SK-N-SH treated with all-trans-retinoic acid at 6 μM for 48 hours (cell line): Measurements from ENCODE around the gene POLE.

Experiments
- ATAC-seq: fragments of 200-7000 bp; cut with Tn5 transposase; 3 replicates; pipeline ENCODE4 v1.9.1; 2020; ENCODE audit warnings: mild to moderate bottlenecking, moderate library complexity
- ARNTL ChIP-seq: fragments of 450-650 bp; formaldehyde crosslinking; IDR thresholded peaks from 2 replicates; pipeline ENCODE4 v1.5.0; 2020; ENCODE audit warnings: low read depth, mild to moderate bottlenecking, moderate library complexity, borderline replicate concordance
- BACH2 ChIP-seq: fragments of 250-450 bp; sonication (Bioruptor Pico); IDR thresholded peaks from 2 replicates; pipeline ENCODE4 v1.9.0; 2021; ENCODE audit warnings: mild to moderate bottlenecking, borderline replicate concordance
- CSDC2 ChIP-seq: fragments of 250-450 bp; sonication (Bioruptor Pico); IDR thresholded peaks from 2 replicates; pipeline ENCODE4 v1.5.0; 2020; ENCODE audit warnings: mild to moderate bottlenecking, moderate library complexity
- ESRRG ChIP-seq: fragments of 250-450 bp; sonication (Bioruptor Pico); IDR thresholded peaks from 2 replicates; pipeline ENCODE4 v1.6.1; 2021; ENCODE audit warnings: mild to moderate bottlenecking
- GLIS3 ChIP-seq: fragments of 250-450 bp; sonication (Bioruptor Pico); IDR thresholded peaks from 2 replicates; pipeline ENCODE4 v1.5.0; 2020; ENCODE audit warnings: mild to moderate bottlenecking, moderate library complexity
- OSR1 ChIP-seq: fragments of 250-450 bp; sonication (Bioruptor Pico); IDR thresholded peaks from 2 replicates; pipeline ENCODE4 v1.8.0; 2022; ENCODE audit warnings: moderate library complexity, mild to moderate bottlenecking, inconsistent platforms
- PPARA ChIP-seq: fragments of 250-450 bp; sonication (Bioruptor Pico); IDR thresholded peaks from 2 replicates; pipeline ENCODE4 v1.5.0; 2020; ENCODE audit warnings: mild to moderate bottlenecking, borderline replicate concordance
- RARB ChIP-seq: fragments of 250-450 bp; sonication (Bioruptor Pico); IDR thresholded peaks from 2 replicates; pipeline ENCODE4 v1.8.0; 2021; ENCODE audit warnings: mild to moderate bottlenecking, moderate library complexity
- SNAI2 ChIP-seq: fragments of 250-450 bp; sonication (Bioruptor Pico); IDR thresholded peaks from 2 replicates; pipeline ENCODE4 v1.5.0; 2020; ENCODE audit warnings: mild to moderate bottlenecking, moderate library complexity
- TCF4 ChIP-seq: fragments of 250-450 bp; sonication (Bioruptor Pico); IDR thresholded peaks from 2 replicates; pipeline ENCODE4 v1.8.0; 2021; ENCODE audit warnings: mild to moderate bottlenecking, moderate library complexity, borderline replicate concordance
- TOX ChIP-seq: fragments of 250-450 bp; sonication (Bioruptor Pico); IDR thresholded peaks from 2 replicates; pipeline ENCODE4 v1.8.0; 2021; ENCODE audit warnings: mild to moderate bottlenecking, moderate library complexity, borderline replicate concordance
- ZC3H10 ChIP-seq: fragments of 250-450 bp; sonication (Bioruptor Pico); IDR thresholded peaks from 2 replicates; pipeline ENCODE4 v1.5.1; 2021; ENCODE audit warnings: mild to moderate bottlenecking, moderate library complexity
- ZFP3 ChIP-seq: fragments of 250-450 bp; sonication (Bioruptor Pico); IDR thresholded peaks from 2 replicates; pipeline ENCODE4 v1.5.0; 2020; ENCODE audit warnings: mild to moderate bottlenecking, moderate library complexity
- ZFP30 ChIP-seq: fragments of 450-650 bp; formaldehyde crosslinking; IDR thresholded peaks from 2 replicates; pipeline ENCODE4 v1.5.0; 2022; ENCODE audit warnings: mild to moderate bottlenecking, moderate library complexity
- ZNF70 ChIP-seq: fragments of 450-650 bp; formaldehyde crosslinking; IDR thresholded peaks from 2 replicates; pipeline ENCODE4 v1.5.0; 2020; ENCODE audit warnings: mild to moderate bottlenecking, moderate library complexity
- ZNF8 ChIP-seq: fragments of 450-650 bp; formaldehyde crosslinking; IDR thresholded peaks from 2 replicates; pipeline ENCODE4 v1.5.0; 2020; ENCODE audit warnings: mild to moderate bottlenecking, moderate library complexity
- TF ChIP-seq, protein P1 (sequence below): fragments of 250-450 bp; sonication (Bioruptor Pico); IDR thresholded peaks from 2 replicates; pipeline ENCODE4 v1.8.0; 2020; ENCODE audit warnings: mild to moderate bottlenecking, moderate library complexity, borderline replicate concordance
- TF ChIP-seq, protein P2 (sequence below): fragments of 250-450 bp; sonication (Bioruptor Pico); IDR thresholded peaks from 2 replicates; pipeline ENCODE4 v1.8.0; 2021; ENCODE audit warnings: low read depth, mild to moderate bottlenecking, moderate library complexity, borderline replicate concordance
- TF ChIP-seq, protein P3 (sequence below): fragments of 250-450 bp; sonication (Bioruptor Pico); IDR thresholded peaks from 2 replicates; pipeline ENCODE4 v1.5.0; 2020; ENCODE audit warnings: mild to moderate bottlenecking, moderate library complexity
- TF ChIP-seq, protein P4 (sequence below): fragments of 250-450 bp; sonication (Bioruptor Pico); IDR thresholded peaks from 2 replicates; pipeline ENCODE4 v1.5.1; 2020; ENCODE audit warnings: low read depth, mild to moderate bottlenecking, moderate library complexity

The POLE gene

DNA sequence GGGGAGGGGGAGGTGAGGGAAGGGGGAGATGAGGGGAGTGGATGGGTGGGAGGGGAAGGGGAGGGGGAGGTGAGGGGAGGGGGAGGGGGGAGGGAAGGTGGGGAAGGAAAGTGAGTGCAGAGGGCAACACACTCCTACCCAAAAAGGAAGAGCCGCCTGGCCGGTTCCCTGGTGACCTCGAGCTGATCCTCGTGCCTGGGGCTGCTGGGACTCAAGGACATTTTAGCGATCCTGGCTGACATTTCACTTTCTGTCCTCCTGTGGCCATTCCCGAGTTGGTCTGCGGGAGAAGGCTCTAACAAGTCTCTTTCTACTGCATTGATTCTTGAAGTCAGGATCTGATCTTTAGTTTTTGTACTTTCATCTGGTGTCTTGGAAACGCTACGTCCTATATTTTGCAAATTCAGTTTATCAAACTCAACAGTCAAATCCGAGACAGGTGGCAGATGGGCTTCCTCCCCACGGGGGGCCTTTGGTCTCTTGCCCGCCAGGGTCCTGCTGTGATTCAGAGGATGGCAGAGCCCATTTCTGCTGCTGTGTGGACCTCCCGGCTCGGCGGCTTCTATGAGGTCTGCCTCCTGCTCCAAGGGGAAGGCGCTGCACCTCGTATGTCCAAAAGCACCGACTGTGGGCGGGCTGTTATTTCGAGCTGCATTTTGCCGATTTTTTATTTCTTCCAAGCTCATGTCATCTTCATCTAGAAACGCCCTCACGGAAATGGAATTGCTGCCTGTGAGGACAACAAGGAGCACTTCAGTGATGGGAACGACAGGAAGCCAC lies 42.6 kb upstream of the POLE start:
- peak; percentile 40 for ATAC-seq
- TF ChIP-seq ZNF70 (CRISPR knock-in tag): no peak
- TF ChIP-seq ZFP30 (CRISPR knock-in tag): no peak
- TF ChIP-seq GLIS3 (CRISPR knock-in tag): no peak

DNA sequence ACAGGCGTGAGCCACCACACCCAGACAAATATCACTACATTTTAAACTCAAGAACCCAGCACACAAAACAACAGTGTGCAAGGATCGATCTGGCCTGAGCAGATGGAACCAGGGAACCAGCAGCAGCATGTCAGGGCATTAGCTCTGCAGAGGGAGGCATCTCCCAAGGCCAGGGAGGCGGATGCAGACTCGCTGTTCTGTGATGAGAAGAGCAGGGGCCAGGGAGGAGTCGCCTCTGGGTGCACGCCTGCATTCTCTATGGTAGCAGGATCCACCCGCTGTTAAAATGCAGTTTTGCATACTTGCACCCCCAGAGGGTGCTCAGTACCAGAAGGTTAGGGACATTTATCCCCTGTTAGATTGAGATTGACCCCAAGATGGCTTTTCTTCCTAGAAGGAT lies 41.4 kb upstream of the POLE start:
- TF ChIP-seq BACH2 (CRISPR knock-in tag) (no peak), ZC3H10 (CRISPR knock-in tag) (no peak), ARNTL (CRISPR knock-in tag) (no peak), CSDC2 (CRISPR knock-in tag) (no peak), OSR1 (no peak), ZNF8 (no peak), SNAI2 (no peak), ZFP3 (CRISPR knock-in tag) (no peak), PPARA (CRISPR knock-in tag) (no peak), TOX (CRISPR knock-in tag) (no peak), ZFP30 (CRISPR knock-in tag) (no peak), TCF4 (CRISPR knock-in tag) (no peak), ESRRG (CRISPR knock-in tag) (no peak)
- TF ChIP-seq, protein P1, sequence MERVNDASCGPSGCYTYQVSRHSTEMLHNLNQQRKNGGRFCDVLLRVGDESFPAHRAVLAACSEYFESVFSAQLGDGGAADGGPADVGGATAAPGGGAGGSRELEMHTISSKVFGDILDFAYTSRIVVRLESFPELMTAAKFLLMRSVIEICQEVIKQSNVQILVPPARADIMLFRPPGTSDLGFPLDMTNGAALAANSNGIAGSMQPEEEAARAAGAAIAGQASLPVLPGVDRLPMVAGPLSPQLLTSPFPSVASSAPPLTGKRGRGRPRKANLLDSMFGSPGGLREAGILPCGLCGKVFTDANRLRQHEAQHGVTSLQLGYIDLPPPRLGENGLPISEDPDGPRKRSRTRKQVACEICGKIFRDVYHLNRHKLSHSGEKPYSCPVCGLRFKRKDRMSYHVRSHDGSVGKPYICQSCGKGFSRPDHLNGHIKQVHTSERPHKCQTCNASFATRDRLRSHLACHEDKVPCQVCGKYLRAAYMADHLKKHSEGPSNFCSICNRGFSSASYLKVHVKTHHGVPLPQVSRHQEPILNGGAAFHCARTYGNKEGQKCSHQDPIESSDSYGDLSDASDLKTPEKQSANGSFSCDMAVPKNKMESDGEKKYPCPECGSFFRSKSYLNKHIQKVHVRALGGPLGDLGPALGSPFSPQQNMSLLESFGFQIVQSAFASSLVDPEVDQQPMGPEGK (CRISPR knock-in tag): no peak
- TF ChIP-seq, protein P2, sequence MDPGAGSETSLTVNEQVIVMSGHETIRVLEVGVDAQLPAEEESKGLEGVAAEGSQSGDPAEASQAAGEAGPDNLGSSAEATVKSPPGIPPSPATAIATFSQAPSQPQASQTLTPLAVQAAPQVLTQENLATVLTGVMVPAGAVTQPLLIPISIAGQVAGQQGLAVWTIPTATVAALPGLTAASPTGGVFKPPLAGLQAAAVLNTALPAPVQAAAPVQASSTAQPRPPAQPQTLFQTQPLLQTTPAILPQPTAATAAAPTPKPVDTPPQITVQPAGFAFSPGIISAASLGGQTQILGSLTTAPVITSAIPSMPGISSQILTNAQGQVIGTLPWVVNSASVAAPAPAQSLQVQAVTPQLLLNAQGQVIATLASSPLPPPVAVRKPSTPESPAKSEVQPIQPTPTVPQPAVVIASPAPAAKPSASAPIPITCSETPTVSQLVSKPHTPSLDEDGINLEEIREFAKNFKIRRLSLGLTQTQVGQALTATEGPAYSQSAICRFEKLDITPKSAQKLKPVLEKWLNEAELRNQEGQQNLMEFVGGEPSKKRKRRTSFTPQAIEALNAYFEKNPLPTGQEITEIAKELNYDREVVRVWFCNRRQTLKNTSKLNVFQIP (CRISPR knock-in tag): no peak
- ATAC-seq: no peak

DNA sequence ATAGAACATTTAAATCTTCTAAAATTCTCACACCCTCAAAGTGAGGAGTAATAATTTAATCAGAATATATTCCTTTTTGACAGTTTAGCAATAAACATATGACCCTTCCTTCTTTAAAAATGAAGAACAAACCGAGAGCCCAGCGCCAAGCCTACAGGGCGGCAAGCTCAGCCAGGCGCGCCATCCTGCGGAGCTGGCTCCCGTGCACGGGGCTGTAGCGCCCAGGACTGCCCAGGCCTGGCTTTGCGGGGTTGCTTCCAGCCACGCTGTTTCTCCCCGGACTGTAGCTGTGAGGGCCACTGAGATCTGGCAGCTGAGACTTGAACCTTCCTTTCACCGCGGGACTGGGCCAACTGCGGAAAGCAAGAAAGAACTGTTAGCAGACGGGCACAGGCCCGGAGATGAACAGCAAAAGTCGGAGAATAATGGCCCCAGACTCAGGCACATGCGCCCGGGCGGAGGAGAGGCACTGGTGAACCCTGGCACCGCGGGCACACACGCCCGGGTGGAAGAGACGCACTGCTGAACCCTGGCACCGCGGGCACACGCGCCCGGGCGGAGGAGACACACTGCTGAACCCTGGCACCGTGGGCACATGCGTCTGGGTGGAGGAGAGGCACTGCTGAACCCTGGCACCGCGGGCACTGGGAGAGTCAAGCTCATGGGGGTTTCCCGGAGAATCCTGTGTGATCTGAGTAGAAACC lies 40.1 kb upstream of the POLE start:
- no peak for ATAC-seq
- no peak for TF ChIP-seq SNAI2
- TF ChIP-seq ZFP30 (CRISPR knock-in tag): no peak
- TF ChIP-seq, protein P3, sequence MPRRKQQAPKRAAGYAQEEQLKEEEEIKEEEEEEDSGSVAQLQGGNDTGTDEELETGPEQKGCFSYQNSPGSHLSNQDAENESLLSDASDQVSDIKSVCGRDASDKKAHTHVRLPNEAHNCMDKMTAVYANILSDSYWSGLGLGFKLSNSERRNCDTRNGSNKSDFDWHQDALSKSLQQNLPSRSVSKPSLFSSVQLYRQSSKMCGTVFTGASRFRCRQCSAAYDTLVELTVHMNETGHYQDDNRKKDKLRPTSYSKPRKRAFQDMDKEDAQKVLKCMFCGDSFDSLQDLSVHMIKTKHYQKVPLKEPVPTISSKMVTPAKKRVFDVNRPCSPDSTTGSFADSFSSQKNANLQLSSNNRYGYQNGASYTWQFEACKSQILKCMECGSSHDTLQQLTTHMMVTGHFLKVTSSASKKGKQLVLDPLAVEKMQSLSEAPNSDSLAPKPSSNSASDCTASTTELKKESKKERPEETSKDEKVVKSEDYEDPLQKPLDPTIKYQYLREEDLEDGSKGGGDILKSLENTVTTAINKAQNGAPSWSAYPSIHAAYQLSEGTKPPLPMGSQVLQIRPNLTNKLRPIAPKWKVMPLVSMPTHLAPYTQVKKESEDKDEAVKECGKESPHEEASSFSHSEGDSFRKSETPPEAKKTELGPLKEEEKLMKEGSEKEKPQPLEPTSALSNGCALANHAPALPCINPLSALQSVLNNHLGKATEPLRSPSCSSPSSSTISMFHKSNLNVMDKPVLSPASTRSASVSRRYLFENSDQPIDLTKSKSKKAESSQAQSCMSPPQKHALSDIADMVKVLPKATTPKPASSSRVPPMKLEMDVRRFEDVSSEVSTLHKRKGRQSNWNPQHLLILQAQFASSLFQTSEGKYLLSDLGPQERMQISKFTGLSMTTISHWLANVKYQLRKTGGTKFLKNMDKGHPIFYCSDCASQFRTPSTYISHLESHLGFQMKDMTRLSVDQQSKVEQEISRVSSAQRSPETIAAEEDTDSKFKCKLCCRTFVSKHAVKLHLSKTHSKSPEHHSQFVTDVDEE (CRISPR knock-in tag): no peak
- TF ChIP-seq OSR1: no peak
- no peak for TF ChIP-seq PPARA (CRISPR knock-in tag)
- no peak for TF ChIP-seq ZFP3 (CRISPR knock-in tag)
- TF ChIP-seq ZNF70 (CRISPR knock-in tag): no peak
- no peak for TF ChIP-seq RARB

DNA sequence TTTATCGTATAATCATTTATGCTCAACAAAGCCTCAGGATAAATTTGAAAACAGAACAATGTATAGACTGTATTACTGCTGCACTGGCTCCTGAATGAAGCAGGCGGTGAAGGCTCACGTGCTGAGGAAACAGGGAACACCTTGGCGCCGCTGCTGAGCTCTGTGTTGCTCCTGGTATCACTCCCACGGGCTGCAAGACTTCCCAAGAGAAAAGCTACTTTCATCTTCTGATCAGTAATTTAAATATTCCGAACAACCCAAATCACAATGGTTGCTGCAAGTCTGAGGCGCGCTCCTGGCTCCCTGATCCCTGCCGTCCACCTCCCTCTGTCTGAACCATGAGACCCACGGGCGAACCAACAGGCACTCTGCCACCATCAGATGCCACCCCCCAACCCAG lies 39.2 kb upstream of the POLE start:
- ATAC-seq: no peak

More for the DNA sequence above, 39.2 kb upstream of the POLE start:
- TF ChIP-seq ZFP30 (CRISPR knock-in tag) (no peak), PPARA (CRISPR knock-in tag) (no peak), TOX (CRISPR knock-in tag) (no peak)
- TF ChIP-seq, protein P3 (CRISPR knock-in tag): no peak
- TF ChIP-seq, protein P4, sequence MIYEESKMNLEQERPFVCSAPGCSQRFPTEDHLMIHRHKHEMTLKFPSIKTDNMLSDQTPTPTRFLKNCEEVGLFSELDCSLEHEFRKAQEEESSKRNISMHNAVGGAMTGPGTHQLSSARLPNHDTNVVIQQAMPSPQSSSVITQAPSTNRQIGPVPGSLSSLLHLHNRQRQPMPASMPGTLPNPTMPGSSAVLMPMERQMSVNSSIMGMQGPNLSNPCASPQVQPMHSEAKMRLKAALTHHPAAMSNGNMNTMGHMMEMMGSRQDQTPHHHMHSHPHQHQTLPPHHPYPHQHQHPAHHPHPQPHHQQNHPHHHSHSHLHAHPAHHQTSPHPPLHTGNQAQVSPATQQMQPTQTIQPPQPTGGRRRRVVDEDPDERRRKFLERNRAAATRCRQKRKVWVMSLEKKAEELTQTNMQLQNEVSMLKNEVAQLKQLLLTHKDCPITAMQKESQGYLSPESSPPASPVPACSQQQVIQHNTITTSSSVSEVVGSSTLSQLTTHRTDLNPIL (CRISPR knock-in tag): no peak
- TF ChIP-seq, protein P1 (CRISPR knock-in tag): no peak
- TF ChIP-seq, protein P2 (CRISPR knock-in tag): no peak
